Omental fat pad (tissue), 4 donors: ENCODE data around the gene MCEMP1. TPM values are rescaled to one million over a fixed set of nuclear protein-coding genes. Genes with fewer than 3 reads are reported as not detected.
"Not testable (repeated sequence)": the region's sequence is repeated elsewhere in the genome, so short reads cannot be mapped to it uniquely, and the experiment has no call there.

Source experiments
- ATAC-seq: fragments of 150-250 bp; one replicate; pipeline ENCODE4 v1.9.1; 2016; ENCODE audit warnings: mild to moderate bottlenecking, moderate library complexity; ENCODE audit not compliant: low FRiP score
- DNase-seq: peaks from one replicate; pipeline ENCODE4 v3.0.0-alpha.2; 2019; ENCODE audit warnings: low spot score
- total RNA-seq, 4 donors: library from RNA; depleted of rRNA; stranded (reverse); fragments of >200 nt; gene quantifications; one replicate each; pipeline ENCODE4 v1.1.0, GENCODE V29; 2016
- TF ChIP-seq, protein P1 (sequence below), 3 donors: fragments of 450-650 bp; IDR thresholded peaks; one replicate each; pipeline ENCODE4 v1.5.1; 2016 to 2017; ENCODE audit warnings: antibody characterized with exemption in 3 of 3, mild to moderate bottlenecking in 3 of 3, moderate library complexity in 2 of 3

MCEMP1 gene
- total RNA-seq, 4 donors from 2014 or later: 2.2 to 6.5 (median 3.4) TPM

DNA sequence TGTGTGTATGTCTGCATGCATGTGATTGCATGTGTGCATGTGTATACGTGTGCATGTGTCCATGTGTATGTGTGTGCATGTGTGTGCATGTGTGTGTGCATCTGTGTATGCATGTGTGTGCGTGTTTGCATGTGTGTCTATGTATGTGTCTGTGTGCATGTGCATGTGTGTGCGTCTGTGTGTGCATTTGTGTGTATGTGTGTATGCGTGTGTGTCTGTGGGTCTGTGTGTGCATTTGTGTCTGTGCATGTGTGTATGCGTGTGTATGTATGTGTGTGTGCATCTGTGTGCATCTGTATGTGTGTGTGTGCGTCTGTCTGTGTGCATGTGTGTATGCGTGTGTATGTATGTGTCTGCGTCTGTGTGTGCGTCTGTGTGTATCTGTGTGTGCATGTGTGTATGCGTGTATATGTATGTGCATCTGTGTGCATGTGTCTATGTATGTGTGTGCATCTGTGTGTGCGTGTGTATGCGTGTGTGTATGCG lies 37.0 kb upstream of the MCEMP1 start:
- ATAC-seq (no peak), DNase-seq (no peak)
- TF ChIP-seq, protein P1, sequence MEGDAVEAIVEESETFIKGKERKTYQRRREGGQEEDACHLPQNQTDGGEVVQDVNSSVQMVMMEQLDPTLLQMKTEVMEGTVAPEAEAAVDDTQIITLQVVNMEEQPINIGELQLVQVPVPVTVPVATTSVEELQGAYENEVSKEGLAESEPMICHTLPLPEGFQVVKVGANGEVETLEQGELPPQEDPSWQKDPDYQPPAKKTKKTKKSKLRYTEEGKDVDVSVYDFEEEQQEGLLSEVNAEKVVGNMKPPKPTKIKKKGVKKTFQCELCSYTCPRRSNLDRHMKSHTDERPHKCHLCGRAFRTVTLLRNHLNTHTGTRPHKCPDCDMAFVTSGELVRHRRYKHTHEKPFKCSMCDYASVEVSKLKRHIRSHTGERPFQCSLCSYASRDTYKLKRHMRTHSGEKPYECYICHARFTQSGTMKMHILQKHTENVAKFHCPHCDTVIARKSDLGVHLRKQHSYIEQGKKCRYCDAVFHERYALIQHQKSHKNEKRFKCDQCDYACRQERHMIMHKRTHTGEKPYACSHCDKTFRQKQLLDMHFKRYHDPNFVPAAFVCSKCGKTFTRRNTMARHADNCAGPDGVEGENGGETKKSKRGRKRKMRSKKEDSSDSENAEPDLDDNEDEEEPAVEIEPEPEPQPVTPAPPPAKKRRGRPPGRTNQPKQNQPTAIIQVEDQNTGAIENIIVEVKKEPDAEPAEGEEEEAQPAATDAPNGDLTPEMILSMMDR (IDR thresholded peaks at IDR 0.05): no peak

DNA sequence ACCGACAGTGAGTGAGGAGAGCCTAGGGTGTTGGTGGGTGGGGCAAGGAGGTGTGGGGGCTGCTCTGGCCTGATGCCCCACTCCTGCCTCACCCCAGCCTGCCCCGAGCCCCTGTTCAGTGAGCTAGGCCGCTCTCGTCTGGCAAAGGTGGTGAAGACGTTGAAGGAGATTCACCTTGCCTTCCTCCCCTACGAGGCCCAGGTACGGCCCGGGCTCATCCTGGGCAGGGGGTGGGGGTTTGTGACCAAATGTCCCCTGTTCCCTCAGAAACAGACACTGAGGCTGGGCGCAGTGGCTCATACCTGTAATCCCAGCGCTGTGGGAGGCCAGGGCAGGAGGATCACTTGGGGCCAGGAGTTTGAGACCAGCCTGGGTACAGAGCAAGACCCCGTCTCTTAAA lies 36.1 kb upstream of the MCEMP1 start:
- ATAC-seq (no peak), DNase-seq (no peak)
- TF ChIP-seq, protein P1 (IDR thresholded peaks at IDR 0.05): no peak

DNA sequence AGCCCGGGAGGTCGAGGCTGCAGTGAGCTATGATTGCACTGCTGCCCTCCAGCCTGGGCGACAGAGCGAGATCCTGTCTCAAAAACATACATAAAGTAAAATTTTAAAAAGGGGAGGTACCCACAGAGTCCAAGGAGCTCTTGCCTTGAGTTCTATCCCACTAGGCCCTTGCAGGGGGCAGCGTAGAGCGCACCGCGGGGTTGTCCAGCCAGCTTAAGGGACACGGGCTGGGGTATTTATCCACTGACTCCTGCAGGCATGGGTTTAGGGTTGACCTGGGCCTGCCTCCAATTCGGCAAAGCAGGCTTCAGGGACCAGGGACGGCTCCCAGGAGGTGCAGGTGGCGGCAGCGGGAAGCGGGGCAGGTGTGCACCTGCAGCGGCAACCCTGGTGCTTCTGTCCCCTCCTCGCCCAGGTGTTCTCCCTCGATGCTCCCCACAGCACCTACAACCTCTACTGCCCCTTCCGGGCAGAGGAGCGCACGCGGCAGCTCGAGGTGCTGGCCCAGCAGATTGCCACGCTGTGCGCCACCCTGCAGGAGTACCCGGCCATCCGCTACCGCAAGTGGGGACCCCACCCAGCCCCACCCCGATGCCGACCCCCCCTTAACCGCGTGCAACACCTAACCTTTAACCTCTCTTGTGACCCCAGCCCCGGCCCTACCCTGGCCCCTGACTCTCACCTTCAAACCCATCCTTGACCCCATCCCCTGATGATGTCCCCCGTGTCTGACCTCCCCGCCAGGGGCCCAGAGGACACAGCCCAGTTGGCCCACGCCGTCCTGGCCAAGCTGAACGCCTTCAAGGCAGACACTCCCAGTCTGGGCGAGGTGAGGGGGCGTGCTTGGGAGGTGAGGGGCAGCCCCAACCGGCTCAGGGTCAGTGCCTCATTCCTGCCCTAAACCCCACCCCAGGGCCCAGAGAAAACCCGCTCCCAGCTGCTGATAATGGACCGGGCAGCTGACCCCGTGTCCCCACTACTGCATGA lies 35.3 kb upstream of the MCEMP1 start:
- TF ChIP-seq, protein P1 (IDR thresholded peaks at IDR 0.05): no peak
- DNase-seq: no peak
- no peak for ATAC-seq

DNA sequence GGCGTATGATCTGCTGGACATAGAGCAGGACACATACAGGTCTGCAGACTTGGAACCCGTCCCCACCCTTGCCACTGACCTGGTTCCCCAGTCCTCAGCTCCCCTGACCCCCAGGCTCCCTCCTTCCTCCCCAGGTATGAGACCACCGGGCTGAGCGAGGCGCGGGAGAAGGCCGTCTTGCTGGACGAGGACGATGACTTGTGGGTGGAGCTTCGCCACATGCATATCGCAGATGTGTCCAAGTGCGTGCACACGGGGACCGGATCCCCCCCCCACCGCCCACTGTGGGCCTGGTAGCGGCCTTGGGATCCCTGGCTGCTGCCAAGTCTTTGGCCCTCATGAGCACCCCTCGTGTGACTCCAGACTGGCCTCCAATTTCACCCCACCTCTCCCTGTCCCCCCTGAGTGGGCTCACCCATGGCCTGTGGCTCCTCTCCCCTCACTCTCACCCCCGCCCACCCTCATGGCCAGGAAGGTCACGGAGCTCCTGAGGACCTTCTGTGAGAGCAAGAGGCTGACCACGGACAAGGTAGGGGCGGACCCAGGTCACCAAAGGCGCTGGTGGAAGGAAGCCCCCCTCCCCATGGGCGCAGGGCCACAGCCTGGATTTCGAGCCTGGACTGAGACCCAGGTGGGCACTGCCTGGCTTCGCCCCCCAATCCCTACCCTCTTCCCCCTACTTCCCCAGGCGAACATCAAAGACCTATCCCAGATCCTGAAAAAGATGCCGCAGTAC lies 34.4 kb upstream of the MCEMP1 start:
- TF ChIP-seq, protein P1 (IDR thresholded peaks at IDR 0.05): no peak
- ATAC-seq (no peak), DNase-seq (no peak)

DNA sequence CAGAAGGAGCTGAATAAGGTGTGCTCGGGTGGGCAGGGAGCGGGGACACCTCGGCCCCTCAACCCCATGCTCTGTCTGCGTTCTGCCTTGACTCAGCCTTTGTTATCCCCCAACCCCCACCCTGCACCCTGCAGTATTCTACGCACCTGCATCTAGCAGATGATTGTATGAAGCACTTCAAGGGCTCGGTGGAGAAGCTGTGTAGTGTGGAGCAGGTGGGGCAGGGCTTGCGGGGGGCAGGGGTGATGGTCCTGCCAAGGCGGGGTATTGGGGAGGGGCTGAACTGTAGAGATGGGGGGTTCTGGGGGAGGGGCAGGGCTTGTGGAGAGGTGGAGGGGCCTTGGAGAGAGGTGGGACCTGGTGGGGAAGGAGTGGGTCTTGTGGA lies 33.9 kb upstream of the MCEMP1 start:
- TF ChIP-seq, protein P1 (IDR thresholded peaks at IDR 0.05): no peak
- ATAC-seq: no peak
- DNase-seq: no peak

DNA sequence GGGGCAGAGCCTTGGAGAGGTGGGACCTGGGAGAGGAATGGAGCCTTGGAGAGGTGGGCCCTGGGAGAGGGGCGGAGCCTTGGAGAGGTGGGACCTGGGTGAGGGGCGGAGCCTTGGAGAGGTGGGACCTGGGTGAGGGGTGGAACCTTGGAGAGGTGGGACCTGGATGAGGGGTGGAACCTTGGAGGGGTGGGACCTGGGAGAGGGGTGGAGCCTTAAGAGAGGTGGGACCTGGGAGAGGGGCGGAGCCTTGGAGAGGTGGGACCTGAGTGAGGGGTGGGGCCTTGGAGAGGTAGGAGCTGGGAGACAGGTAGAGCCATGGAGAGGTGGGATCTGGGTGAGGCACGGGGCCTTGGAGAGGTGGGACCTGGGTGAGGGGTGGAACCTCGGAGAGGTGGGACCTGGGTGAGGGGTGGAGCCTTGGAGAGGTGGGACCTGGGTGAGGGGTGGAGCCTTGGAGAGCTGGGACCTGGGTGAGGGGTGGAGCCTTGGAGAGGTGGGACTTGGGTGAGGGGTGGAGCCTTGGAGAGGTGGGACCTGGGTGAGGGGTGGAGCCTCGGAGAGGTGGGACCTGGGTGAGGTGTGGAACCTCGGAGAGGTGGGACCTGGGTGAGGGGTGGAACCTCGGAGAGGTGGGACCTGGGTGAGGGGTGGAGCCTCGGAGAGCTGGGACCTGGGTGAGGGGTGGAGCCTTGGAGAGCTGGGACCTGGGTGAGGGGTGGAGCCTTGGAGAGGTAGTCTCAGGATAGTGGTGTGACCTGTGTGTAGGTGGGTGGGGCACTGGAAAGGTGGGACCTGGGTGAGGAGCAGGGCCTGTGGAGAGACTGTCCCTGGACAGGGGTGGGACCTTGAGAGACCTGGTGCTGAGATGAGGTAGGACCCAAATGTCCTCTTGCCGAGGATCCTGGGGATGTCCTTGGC lies 33.0 kb upstream of the MCEMP1 start:
- not testable (repeated sequence) for ATAC-seq, DNase-seq

DNA sequence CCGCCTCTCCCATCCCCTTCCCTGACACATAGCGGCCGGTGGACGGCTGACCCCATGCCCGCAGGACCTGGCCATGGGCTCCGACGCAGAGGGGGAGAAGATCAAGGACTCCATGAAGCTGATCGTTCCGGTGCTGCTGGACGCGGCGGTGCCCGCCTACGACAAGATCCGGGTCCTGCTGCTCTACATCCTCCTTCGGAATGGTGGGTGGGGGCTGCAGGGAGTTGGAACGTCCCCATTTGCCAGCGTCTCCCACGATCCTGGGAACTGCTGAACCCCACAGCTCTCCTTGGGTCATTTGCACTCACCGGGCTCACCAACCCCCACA lies 32.4 kb upstream of the MCEMP1 start:
- ATAC-seq (no peak), DNase-seq (no peak)
- TF ChIP-seq, protein P1 (IDR thresholded peaks at IDR 0.05): no peak
